ENCODE results near the gene ALKBH5. TPM values are rescaled to one million over a fixed set of nuclear protein-coding genes. Genes with fewer than 3 reads are reported as not detected.

Gene ALKBH5
- polyA plus RNA-seq, 1 of the 3 experiments (the other 2 are of a cell fraction): 41.0 TPM

- TF ChIP-seq REST (IDR thresholded peaks at IDR 0.05; ENCODE audit: low read depth, low read length) (no peak), RFX5 (IDR thresholded peaks at IDR 0.05; ENCODE audit: low read length) (no peak)
Observed at GRCh38 chr17:18241229-18241871, 57.7 kb downstream of the ALKBH5 start (continued).

DNA sequence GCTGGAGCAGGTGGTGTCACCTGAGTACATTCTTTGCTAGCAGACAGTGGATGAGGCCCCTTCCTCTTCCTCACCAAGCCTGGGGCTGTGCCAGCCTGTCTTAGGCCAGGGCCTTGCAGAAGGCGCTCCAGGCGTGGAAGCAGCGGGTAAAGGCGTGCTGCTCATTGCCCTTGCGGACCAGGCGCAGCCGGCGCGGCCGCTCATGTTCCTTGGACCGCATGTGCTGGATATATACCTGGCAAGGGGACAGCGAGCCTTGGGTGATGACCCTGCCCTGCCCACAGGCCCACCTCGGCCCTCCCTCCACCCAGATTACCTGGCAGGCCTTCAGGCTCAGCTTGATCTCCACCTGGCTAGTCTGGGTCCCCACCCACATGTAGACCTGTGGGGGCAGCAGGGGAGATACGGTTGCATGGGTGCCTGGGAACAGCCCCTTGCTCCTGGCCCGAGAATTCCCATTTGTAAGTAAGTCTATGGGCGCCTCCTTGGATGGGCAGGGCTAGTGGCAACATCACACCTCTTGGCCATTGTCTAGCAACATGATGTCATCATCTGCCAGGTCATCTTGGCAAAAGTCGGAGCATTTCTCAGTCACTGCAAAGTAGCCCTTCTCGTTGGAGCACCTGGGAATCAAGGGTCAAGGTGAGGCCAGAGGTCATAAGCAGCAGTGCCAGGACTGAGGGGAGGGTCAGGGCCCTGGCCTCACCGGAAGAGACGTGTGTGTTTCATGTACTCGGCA is 61.6 kb downstream of the ALKBH5 start:
- WGBS (ENCODE audit: low lambda C conversion rate): 83% methylated on average over 6 of the region's 21 CpGs
- Histone ChIP-seq H3K9me2 (no peaks in the 10 kb centered on the region), H3K4me3 (ENCODE audit: low read depth in 2 of 2, low read length in 1 of 2) (no peak overlapping the region), H3K27me3 (ENCODE audit: insufficient read depth) (no peaks in the 10 kb centered on the region), H3K4me2 (no peak overlapping the region), H3K9ac (no peak overlapping the region), H3F3A (replicated peaks; ENCODE audit: insufficient read depth) (peaks cover 14% of the 10 kb centered on the region), H3K4me1 (ENCODE audit: control insufficient read depth in 1 of 2, insufficient read depth in 2 of 2, low read depth in 1 of 2, low read length in 1 of 2) (no peaks in the 10 kb centered on the region), H3K27ac (ENCODE audit: low read depth in 2 of 2, low read length in 1 of 2) (no peak overlapping the region; a peak in 1 of 4 replicates), H2AFZ (ENCODE audit: low read depth) (no peak overlapping the region), H4K20me1 (ENCODE audit: insufficient read depth) (peaks cover 6% of the 10 kb centered on the region; the same call in 1 of the 2 replicates), H3K79me2 (ENCODE audit: insufficient read depth) (no peaks in the 10 kb centered on the region), H3K36me3 (replicated peaks in 1 of 2; ENCODE audit: control insufficient read depth in 1 of 2, insufficient read depth in 2 of 2, low read length in 1 of 2) (peaks cover 19 to 65% of the 10 kb centered on the region in 2 experiments), H3K9me3 (no peaks in the 10 kb centered on the region)
- no peak for DNase-seq
- TF ChIP-seq, protein P1, sequence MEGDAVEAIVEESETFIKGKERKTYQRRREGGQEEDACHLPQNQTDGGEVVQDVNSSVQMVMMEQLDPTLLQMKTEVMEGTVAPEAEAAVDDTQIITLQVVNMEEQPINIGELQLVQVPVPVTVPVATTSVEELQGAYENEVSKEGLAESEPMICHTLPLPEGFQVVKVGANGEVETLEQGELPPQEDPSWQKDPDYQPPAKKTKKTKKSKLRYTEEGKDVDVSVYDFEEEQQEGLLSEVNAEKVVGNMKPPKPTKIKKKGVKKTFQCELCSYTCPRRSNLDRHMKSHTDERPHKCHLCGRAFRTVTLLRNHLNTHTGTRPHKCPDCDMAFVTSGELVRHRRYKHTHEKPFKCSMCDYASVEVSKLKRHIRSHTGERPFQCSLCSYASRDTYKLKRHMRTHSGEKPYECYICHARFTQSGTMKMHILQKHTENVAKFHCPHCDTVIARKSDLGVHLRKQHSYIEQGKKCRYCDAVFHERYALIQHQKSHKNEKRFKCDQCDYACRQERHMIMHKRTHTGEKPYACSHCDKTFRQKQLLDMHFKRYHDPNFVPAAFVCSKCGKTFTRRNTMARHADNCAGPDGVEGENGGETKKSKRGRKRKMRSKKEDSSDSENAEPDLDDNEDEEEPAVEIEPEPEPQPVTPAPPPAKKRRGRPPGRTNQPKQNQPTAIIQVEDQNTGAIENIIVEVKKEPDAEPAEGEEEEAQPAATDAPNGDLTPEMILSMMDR (IDR thresholded peaks at IDR 0.05): no peak
- TF ChIP-seq, protein P2, sequence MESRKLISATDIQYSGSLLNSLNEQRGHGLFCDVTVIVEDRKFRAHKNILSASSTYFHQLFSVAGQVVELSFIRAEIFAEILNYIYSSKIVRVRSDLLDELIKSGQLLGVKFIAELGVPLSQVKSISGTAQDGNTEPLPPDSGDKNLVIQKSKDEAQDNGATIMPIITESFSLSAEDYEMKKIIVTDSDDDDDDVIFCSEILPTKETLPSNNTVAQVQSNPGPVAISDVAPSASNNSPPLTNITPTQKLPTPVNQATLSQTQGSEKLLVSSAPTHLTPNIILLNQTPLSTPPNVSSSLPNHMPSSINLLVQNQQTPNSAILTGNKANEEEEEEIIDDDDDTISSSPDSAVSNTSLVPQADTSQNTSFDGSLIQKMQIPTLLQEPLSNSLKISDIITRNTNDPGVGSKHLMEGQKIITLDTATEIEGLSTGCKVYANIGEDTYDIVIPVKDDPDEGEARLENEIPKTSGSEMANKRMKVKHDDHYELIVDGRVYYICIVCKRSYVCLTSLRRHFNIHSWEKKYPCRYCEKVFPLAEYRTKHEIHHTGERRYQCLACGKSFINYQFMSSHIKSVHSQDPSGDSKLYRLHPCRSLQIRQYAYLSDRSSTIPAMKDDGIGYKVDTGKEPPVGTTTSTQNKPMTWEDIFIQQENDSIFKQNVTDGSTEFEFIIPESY (IDR thresholded peaks at IDR 0.05; ENCODE audit: borderline replicate concordance, low read depth): no peak
- TF ChIP-seq MEF2A (IDR thresholded peaks at IDR 0.05; ENCODE audit: borderline replicate concordance, low read depth): no peak
- no peak for TF ChIP-seq YY1 (IDR thresholded peaks at IDR 0.05; ENCODE audit: low read depth)
- no peak for TF ChIP-seq RAD21 (IDR thresholded peaks at IDR 0.05; ENCODE audit: low read length)
- no peak for TF ChIP-seq SIN3A (IDR thresholded peaks at IDR 0.05; ENCODE audit: borderline replicate concordance, low read depth, low read length)
- no peak for TF ChIP-seq POLR2AphosphoS5 (IDR thresholded peaks at IDR 0.05; ENCODE audit: low read depth, low read length)
- TF ChIP-seq FOSL2 (IDR thresholded peaks at IDR 0.05; ENCODE audit: borderline replicate concordance, low read depth): no peak
- POLR2A ChIA-PET: no interaction called here
- CTCF ChIA-PET: no interaction called here
